Progenitor cell of endocrine pancreas (in vitro differentiated cells): Measurements from ENCODE around the gene RPL35. TPM values are rescaled to one million over a fixed set of nuclear protein-coding genes. Genes with fewer than 3 reads are reported as not detected.

Experiments
- DNase-seq: peaks from one replicate; pipeline ENCODE4 v3.0.0; 2021; ENCODE audit warnings: low spot score; ENCODE audit not compliant: unreplicated experiment
- H3K27ac Mint-ChIP-seq: 2 replicates; pipeline ENCODE4 v1.8.0; 2021; ENCODE audit warnings: mild to moderate bottlenecking, moderate library complexity, mixed read lengths
- H3K27me3 Mint-ChIP-seq: 2 replicates; pipeline ENCODE4 v1.8.0; 2021; ENCODE audit warnings: mixed read lengths
- H3K36me3 Mint-ChIP-seq: 2 replicates; pipeline ENCODE4 v1.8.0; 2022; ENCODE audit warnings: mixed read lengths; ENCODE audit not compliant: insufficient read depth
- H3K4me1 Mint-ChIP-seq: 2 replicates; pipeline ENCODE4 v1.8.0; 2021; ENCODE audit warnings: low read depth, mixed read lengths
- H3K4me3 Mint-ChIP-seq: 2 replicates; pipeline ENCODE4 v1.8.0; 2021; ENCODE audit warnings: low read depth, mild to moderate bottlenecking, moderate library complexity, mixed read lengths
- H3K9me3 Mint-ChIP-seq: 2 replicates; pipeline ENCODE4 v1.8.0; 2021; ENCODE audit warnings: low read depth, mixed read lengths
- total RNA-seq: library from RNA; stranded (reverse); gene quantifications from 2 replicates; pipeline ENCODE4 v1.2.1, GENCODE V29; 2021
- TF ChIP-seq, protein P1 (sequence below): fragments of 200-600 bp; sonication (generic); IDR thresholded peaks from one replicate; pipeline ENCODE4 v1.5.0; 2021; ENCODE audit warnings: antibody characterized with exemption, mild to moderate bottlenecking; ENCODE audit not compliant: unreplicated experiment

The RPL35 gene
- total RNA-seq, 1 donor from 2014 or later = 1,027 TPM

DNA sequence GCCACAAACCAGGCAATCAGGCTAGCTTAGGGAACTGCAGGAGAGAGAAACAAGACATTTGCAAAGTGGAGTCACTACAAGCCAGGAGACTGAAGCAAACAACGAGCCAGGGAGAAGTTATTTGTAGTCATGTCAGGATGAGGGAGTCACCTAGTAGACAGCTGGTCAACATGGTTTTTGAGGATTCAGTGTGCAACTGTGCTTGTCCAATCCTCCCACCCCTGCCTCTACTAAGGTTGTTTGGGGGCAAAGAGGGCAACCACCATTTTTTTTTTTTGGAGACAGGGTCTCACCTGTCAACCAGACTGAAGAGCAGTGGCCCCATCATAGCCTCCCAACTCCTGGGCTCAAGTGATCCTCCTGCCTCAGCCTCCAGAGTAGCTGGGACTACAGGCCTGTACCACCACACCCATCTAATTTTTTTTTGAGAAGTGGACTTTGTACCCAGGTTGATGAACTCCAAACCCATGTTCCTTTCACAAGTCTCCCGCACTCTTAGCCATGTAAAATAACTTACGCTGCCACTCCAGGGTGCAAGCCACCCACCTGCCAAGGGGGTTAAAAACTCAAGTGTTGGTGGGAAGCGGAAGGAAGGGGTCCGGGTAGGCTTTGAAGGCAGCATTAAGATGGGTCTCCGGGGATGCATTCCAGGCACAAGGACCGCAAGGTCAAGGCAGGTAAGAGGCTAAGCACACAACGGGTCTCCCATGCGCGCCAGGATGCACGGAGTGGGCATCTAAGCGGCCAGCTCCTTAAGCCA lies 995 bp downstream of the RPL35 start:
- Mint-ChIP-seq H3K27me3 (no peaks in the 10 kb centered on the region), H3K9me3 (no peaks in the 10 kb centered on the region), H3K4me3 (peak overlapping the region; percentile 97), H3K27ac (peak overlapping the region; percentile 98), H3K4me1 (peaks cover 16% of the 10 kb centered on the region), H3K36me3 (peaks cover 11% of the 10 kb centered on the region)
- no peak for DNase-seq
- TF ChIP-seq, protein P1, sequence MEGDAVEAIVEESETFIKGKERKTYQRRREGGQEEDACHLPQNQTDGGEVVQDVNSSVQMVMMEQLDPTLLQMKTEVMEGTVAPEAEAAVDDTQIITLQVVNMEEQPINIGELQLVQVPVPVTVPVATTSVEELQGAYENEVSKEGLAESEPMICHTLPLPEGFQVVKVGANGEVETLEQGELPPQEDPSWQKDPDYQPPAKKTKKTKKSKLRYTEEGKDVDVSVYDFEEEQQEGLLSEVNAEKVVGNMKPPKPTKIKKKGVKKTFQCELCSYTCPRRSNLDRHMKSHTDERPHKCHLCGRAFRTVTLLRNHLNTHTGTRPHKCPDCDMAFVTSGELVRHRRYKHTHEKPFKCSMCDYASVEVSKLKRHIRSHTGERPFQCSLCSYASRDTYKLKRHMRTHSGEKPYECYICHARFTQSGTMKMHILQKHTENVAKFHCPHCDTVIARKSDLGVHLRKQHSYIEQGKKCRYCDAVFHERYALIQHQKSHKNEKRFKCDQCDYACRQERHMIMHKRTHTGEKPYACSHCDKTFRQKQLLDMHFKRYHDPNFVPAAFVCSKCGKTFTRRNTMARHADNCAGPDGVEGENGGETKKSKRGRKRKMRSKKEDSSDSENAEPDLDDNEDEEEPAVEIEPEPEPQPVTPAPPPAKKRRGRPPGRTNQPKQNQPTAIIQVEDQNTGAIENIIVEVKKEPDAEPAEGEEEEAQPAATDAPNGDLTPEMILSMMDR = no peak

DNA sequence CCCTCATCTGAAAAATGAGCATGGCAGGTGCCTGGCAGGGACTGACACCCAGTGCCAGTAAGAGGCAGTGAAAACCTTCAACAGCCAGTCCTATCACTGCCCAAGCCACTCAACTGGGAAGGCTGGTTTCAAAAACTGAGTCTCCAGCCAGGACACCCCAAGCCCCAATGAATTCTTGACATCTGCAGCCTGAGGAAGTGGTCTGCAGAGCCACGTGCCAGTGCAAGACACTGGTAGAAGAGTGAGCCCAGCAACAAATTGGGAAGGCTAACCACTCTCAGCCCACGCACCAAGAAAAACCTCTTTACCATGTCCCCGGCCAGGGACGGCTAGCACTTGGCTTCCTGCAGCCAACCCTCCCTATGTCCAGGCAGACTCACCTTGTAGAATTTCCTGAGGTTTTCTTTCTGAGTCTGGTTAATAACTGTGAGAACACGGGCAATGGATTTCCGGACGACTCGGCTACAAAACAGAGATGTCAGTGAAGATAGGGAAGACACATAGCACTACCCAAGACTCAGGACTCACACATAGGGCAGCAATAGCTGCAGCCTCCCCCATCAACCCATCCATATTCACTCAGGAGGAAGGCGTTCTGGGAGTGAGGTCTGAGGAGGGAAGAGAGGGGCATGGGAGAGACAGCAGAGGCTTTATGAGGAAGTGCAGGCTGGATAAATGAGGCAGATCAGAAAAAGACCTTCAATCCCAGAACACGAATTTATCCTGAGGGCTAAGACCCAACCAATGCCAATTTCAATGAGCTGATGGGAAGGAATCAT lies 1.8 kb downstream of the RPL35 start:
- TF ChIP-seq, protein P1 = no peak
- peaks cover 11% of the 10 kb centered on the region for H3K36me3 Mint-ChIP-seq
- H3K4me3 Mint-ChIP-seq = peak overlapping the region; percentile 97

DNA sequence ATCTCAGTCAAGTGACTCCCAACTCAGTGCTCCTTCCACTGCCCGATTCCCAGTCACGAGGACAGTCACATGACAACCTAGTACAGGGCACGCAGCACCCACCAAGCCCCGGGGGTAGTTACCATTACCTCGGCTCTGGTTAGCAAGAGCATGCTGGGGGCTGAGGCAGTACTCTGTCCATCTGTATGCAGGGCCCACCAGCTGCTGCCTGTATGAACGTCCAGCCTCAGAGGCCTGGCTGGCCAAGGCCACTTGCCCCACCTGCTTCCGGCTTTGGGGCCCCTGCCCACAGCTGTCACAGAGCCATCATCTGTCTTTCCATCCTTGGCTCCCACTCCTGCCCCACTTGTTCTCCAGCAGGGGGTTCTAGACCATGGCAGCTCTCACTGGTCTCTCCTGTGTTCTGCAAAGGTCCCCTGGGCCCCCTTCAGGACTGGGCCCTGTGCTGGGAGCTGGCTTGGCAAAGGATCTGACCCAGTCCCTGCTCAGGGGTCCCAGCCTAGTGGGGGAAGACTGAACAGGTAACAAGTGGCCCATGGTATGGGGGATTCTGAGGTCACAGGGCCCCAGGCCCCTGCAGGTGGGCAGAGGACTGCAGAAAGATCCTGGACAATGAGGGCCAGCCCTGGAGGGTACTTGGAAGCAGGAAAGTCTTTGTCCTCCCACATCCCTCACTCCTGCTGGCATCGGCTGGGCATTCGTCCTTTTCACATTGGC lies 3.3 kb downstream of the RPL35 start:
- TF ChIP-seq, protein P1 = no peak
- peaks cover 11% of the 10 kb centered on the region for H3K36me3 Mint-ChIP-seq
- H3K4me1 Mint-ChIP-seq = peaks cover 16% of the 10 kb centered on the region
- H3K27me3 Mint-ChIP-seq = no peaks in the 10 kb centered on the region
- no peak overlapping the region for H3K27ac Mint-ChIP-seq
- H3K9me3 Mint-ChIP-seq = no peaks in the 10 kb centered on the region
- no peak for DNase-seq
- no peak overlapping the region for H3K4me3 Mint-ChIP-seq

More for the DNA sequence above, 1.8 kb downstream of the RPL35 start:
- Mint-ChIP-seq H3K9me3 (no peaks in the 10 kb centered on the region), H3K27ac (peak overlapping the region; percentile 50), H3K4me1 (peaks cover 16% of the 10 kb centered on the region), H3K27me3 (no peaks in the 10 kb centered on the region)
- DNase-seq = no peak

DNA sequence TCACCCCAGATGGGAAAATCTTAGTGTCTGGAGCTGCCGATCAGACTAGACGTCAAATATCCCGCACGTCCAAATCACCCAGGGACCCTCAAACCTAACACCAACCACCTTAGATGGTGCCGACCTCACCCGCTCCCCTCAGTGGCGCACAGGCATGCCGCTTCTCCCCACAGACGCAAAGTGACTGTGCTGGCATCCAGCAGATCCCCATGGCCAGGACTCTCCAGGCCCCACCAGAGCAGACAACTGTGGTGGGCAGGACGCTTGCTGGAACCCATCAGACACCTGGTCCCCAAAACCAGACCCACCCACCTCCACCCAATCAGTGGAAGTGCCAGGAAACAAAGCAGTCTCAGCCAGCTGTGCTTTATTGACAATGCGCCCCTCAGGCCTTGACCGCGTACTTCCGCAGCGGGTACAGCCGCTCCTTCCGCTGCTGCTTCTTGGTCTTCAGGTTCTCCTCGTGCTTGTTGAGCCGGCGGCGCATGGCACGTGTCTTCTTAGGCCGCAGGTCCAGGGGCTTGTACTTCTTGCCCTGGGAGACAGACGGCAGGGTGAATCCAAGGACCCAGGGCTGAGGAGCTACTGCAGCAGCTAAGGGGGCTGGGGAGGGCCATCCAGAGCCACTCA lies 4.1 kb downstream of the RPL35 start:
- H3K36me3 Mint-ChIP-seq = peaks cover 11% of the 10 kb centered on the region
- H3K27ac Mint-ChIP-seq = peak overlapping the region; percentile 73
- peaks cover 15% of the 10 kb centered on the region for H3K4me1 Mint-ChIP-seq
- TF ChIP-seq, protein P1 = no peak
- no peaks in the 10 kb centered on the region for H3K9me3 Mint-ChIP-seq
- H3K27me3 Mint-ChIP-seq = peaks cover 2% of the 10 kb centered on the region
- no peak for DNase-seq
- H3K4me3 Mint-ChIP-seq = no peak overlapping the region
